ENCODE results near the gene RTP3.

- no peak for TF ChIP-seq EZH2 (IDR thresholded peaks at IDR 0.05; ENCODE audit: low read depth, low read length, severe bottlenecking)
- no peak for TF ChIP-seq CHD2 (IDR thresholded peaks at IDR 0.05; ENCODE audit: low read length)
- no peak for TF ChIP-seq CTCF (IDR thresholded peaks at IDR 0.05; ENCODE audit: control extremely low read depth in 1 of 3, insufficient read depth in 1 of 3, low read depth in 1 of 3, low read length in 3 of 3)
- no peak for TF ChIP-seq SIN3A (conservative IDR thresholded peaks at IDR 0.05 in 1 of 2, IDR thresholded peaks at IDR 0.05 in 1 of 2; ENCODE audit: low read depth in 1 of 2, low read length in 2 of 2)
- no peak for TF ChIP-seq EP300 (IDR thresholded peaks at IDR 0.05; ENCODE audit: borderline replicate concordance in 1 of 2, low read depth in 2 of 2, low read length in 2 of 2)
- TF ChIP-seq POLR2A (IDR thresholded peaks at IDR 0.05; ENCODE audit: control extremely low read depth in 1 of 2, low read depth in 2 of 2, low read length in 2 of 2) = no peak
- TF ChIP-seq TAF1 (IDR thresholded peaks at IDR 0.05; ENCODE audit: low read depth, low read length) = no peak
These were observed 37.7 kb upstream of the RTP3 start for GRCh38 chr3:46460051-46460450.
